Natural killer cell (primary cell): ENCODE measurements around the gene MROH7. TPM values are rescaled to one million over a fixed set of nuclear protein-coding genes. Genes with fewer than 3 reads are reported as not detected.
"Not testable (repeated sequence)": the region's sequence is repeated elsewhere in the genome, so short reads cannot be mapped to it uniquely, and the experiment has no call there.

ENCODE experiments used
- ATAC-seq, 3 donors: fragments of 150-1000 bp in 2 of 3; fragments of 200-7000 bp in 1 of 3; cut with Tn5 transposase; 1 replicate in 1 of 3; 2 replicates in 2 of 3; pipeline ENCODE4 v1.10.0; 2021; ENCODE audit warnings: mild to moderate bottlenecking in 2 of 3, moderate library complexity in 2 of 3
- DNase-seq, 2 donors: peaks; one replicate each; pipeline versions ENCODE4 v3.0.0 to v3.0.0-alpha.2; 2013 to 2021; ENCODE audit warnings: mixed read lengths in 1 of 2
- H3K27ac ChIP-seq: one replicate; pipeline ENCODE4 v1.5.1; 2013; ENCODE audit warnings: mild to moderate bottlenecking, low read length
- H3K27me3 ChIP-seq: one replicate; pipeline ENCODE4 v1.6.1; 2013; ENCODE audit warnings: low read length; ENCODE audit not compliant: control insufficient read depth, insufficient read depth
- H3K36me3 ChIP-seq: one replicate; pipeline ENCODE4 v1.6.1; 2013; ENCODE audit warnings: low read length; ENCODE audit not compliant: control insufficient read depth, insufficient read depth
- H3K4me1 ChIP-seq: one replicate; pipeline ENCODE4 v1.6.1; 2013; ENCODE audit warnings: low read length; ENCODE audit not compliant: control insufficient read depth, insufficient read depth
- H3K4me3 ChIP-seq: one replicate; pipeline ENCODE4 v1.5.1; 2013; ENCODE audit warnings: low read length
- H3K9me3 ChIP-seq: one replicate; pipeline ENCODE4 v1.6.1; 2013; ENCODE audit warnings: low read length; ENCODE audit not compliant: control insufficient read depth, insufficient read depth
- H3K27ac Mint-ChIP-seq, 2 donors: one replicate each; pipeline ENCODE4 v1.8.0; 2022; ENCODE audit warnings: mild to moderate bottlenecking in 2 of 2, mixed read lengths in 2 of 2, moderate library complexity in 1 of 2
- H3K27me3 Mint-ChIP-seq, 2 donors: one replicate each; pipeline ENCODE4 v1.8.0; 2022; ENCODE audit warnings: low read depth in 2 of 2, mixed read lengths in 2 of 2
- H3K36me3 Mint-ChIP-seq: one replicate; pipeline ENCODE4 v1.8.0; 2022; ENCODE audit warnings: mixed read lengths
- H3K4me1 Mint-ChIP-seq, 2 donors: one replicate each; pipeline ENCODE4 v1.8.0; 2022; ENCODE audit warnings: mixed read lengths in 2 of 2
- H3K4me3 Mint-ChIP-seq: one replicate; pipeline ENCODE4 v1.8.0; 2022; ENCODE audit warnings: mild to moderate bottlenecking, moderate library complexity, mixed read lengths
- H3K9me3 Mint-ChIP-seq, 2 donors: one replicate each; pipeline ENCODE4 v1.8.0; 2022; ENCODE audit warnings: mixed read lengths in 2 of 2
- WGBS: methylation state at CpG from one replicate; pipeline ENCODE4 v1.1.7; 2013; ENCODE audit warnings: missing lambda C conversion rate; ENCODE audit not compliant: insufficient coverage; 5-methylcytosine and 5-hydroxymethylcytosine counted together
- intact Hi-C: fragments of 100-400 bp; cut with micrococcal nuclease; formaldehyde crosslinking; loops from one replicate; pipeline ENCODE4 v1.14.2; 2022
- total RNA-seq, 4 donors: library from RNA; stranded (reverse); fragments of 120-200 nt in 1 of 4; gene quantifications; one replicate each; pipeline versions ENCODE4 v1.2.3 to v1.2.4, GENCODE V29; 2013 to 2022
- TF ChIP-seq, protein P1 (sequence below): fragments of 200-600 bp; IDR thresholded peaks from one replicate; pipeline ENCODE4 v1.8.0; 2022; ENCODE audit warnings: antibody characterized with exemption

Gene MROH7
- total RNA-seq, 3 donors from 2014 or later (not counting 1 experiment from before 2014, with no cell fraction given), result 0.16 to 0.88 (median 0.33) TPM

DNA sequence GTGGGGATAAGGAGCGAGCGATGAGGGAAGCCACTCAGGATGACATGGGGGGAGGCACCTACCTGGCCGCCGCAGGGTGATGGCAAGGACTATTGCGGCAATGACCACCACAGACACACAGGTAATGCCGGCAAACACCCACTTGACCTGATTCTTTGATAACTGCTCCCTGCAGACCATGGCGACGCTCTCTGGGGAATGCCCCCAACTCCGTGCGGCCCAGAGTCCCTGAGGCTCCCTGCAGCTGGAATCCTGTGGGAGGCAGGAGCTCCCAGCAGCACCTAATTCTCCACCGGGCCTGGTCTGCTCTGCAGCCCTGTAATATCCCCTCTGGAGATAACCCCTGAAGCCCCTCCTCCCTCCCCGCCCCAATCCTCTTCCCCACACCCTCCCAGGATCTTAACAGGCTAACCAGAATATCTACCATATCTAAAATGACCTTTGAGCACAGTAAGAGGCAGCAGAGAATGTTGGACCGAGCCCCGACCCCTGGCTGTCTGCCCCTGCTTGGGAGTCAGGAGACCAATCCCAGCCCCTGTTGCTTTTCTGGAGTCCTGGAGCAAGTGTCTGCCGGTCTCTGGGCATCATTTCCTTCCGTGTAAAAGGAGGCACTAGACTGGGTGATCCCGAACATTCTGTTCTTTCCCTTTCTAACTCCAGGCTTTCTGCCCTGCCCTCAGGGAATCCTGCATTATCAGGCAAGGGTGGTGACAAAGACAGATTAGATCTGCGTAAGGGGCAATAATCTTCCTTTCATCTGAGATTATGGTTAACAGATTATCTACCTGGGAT, 18.2 kb upstream of the MROH7 start, which contains the start of gene FAM151A:
FAM151A (minus strand) TSS at position 310 of the 792 bp plus-strand sequence; CDS start at position 180, 130 bp downstream.
- intact Hi-C loops, result no loop called here
- Histone ChIP-seq H3K36me3 (no peaks in the 10 kb centered on the region), H3K27ac (no peak within 1 kb of the TSS), H3K27me3 (no peaks in the 10 kb centered on the region), H3K4me3 (no peak within 1 kb of the TSS), H3K9me3 (no peaks in the 10 kb centered on the region), H3K4me1 (no peaks in the 10 kb centered on the region)
- TF ChIP-seq, protein P1, sequence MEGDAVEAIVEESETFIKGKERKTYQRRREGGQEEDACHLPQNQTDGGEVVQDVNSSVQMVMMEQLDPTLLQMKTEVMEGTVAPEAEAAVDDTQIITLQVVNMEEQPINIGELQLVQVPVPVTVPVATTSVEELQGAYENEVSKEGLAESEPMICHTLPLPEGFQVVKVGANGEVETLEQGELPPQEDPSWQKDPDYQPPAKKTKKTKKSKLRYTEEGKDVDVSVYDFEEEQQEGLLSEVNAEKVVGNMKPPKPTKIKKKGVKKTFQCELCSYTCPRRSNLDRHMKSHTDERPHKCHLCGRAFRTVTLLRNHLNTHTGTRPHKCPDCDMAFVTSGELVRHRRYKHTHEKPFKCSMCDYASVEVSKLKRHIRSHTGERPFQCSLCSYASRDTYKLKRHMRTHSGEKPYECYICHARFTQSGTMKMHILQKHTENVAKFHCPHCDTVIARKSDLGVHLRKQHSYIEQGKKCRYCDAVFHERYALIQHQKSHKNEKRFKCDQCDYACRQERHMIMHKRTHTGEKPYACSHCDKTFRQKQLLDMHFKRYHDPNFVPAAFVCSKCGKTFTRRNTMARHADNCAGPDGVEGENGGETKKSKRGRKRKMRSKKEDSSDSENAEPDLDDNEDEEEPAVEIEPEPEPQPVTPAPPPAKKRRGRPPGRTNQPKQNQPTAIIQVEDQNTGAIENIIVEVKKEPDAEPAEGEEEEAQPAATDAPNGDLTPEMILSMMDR, result no peak
- Mint-ChIP-seq H3K27ac (no peak within 1 kb of the TSS), H3K36me3 (no peaks in the 10 kb centered on the region), H3K9me3 (no peaks in the 10 kb centered on the region), H3K4me1 (no peaks in the 10 kb centered on the region), H3K27me3 (peaks cover 0 to 3% of the 10 kb centered on the region in 2 donors), H3K4me3 (no peak within 1 kb of the TSS)
- DNase-seq (no peak), ATAC-seq (no peak)
- 90% methylated on average over 18 of the region's 18 CpGs for WGBS

DNA sequence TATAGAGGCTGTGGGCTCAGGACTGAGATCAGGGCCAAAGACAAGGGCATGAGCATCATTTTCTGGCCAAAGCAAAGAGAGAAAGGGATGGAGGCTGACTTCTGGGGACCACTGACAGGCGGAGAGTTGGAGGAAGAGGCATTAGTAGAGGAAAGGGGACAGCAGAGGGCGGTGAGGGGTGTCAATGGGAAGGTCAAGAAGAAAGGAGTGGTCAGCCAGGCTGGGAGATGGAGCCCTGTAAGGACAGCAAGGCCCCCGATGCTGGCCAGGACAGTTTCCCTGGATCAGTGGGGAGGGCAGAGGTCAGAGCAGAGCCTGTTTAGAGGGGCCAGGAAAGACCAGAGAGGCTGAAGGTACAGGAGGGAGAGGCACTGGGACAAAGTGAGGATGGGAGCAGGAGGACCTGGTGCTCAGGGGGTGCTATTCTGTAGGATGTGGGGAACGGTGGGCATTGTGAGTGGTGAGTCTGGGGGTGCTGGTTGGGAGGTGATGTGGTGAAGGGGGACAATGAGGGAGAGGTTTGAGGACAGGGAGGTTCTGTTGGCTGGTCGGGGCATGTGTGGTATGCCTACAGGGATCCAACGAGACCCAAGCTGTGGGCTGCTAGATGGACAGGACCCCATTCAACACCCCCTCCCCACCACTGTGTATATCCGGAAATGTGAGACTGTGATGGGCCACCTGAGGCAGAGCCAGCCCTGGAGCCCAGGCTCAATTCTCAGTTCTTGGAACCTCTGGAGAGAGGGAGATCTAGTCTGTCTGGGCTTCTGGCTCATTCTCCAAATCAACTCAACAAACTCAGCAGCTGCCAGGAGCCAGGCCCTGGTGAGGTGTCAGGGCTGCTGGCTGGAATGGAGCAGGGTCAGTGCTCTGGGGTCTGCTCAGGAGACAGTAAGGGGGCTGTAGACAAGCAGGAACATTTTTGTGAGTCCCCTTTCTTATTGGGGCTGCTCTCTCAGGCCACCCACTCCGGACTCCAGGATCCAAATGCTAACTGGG, 16.8 kb upstream of the MROH7 start:
- Mint-ChIP-seq H3K4me1 (no peaks in the 10 kb centered on the region), H3K27me3 (peaks cover 0 to 3% of the 10 kb centered on the region in 2 donors), H3K36me3 (no peaks in the 10 kb centered on the region), H3K4me3 (no peak overlapping the region), H3K27ac (no peak overlapping the region), H3K9me3 (no peaks in the 10 kb centered on the region)
- H3K27ac ChIP-seq, result no peak overlapping the region
- ATAC-seq (no peak), DNase-seq (no peak)
- 87% methylated on average over 6 of the region's 8 CpGs for WGBS
- intact Hi-C loops, result no loop called here
- TF ChIP-seq, protein P1, result no peak
- no peaks in the 10 kb centered on the region for H3K4me1 ChIP-seq
- H3K36me3 ChIP-seq, result no peaks in the 10 kb centered on the region
- no peaks in the 10 kb centered on the region for H3K9me3 ChIP-seq
- no peak overlapping the region for H3K4me3 ChIP-seq
- H3K27me3 ChIP-seq, result no peaks in the 10 kb centered on the region

DNA sequence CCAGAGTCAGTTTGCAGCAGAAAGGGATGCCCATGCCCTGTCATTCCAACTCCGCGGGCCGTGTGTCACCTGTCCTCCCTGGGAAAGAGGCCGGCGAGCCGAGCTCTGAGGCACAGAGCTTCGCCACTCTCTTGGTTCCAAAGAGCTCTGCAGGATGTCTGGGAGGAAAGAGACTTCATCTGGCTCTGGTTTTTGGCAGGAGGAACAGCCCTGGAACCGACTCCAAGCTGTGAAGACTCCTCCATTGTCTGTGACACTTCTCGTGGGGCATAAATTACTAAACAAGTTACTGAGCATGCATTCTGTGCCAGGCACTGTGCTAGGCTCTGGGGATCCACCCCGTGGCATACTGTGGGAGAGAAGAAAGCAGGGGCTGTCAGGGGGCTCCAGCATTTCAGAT, 14.4 kb upstream of the MROH7 start:
- no peak overlapping the region for H3K4me3 Mint-ChIP-seq
- no peak overlapping the region for H3K4me3 ChIP-seq
- peaks cover 7 to 19% of the 10 kb centered on the region in 2 donors for H3K27me3 Mint-ChIP-seq
- intact Hi-C loops, result no loop called here
- TF ChIP-seq, protein P1, result no peak
- H3K9me3 Mint-ChIP-seq, result no peaks in the 10 kb centered on the region
- no peaks in the 10 kb centered on the region for H3K27me3 ChIP-seq
- H3K4me1 ChIP-seq, result no peaks in the 10 kb centered on the region
- H3K4me1 Mint-ChIP-seq, result no peaks in the 10 kb centered on the region
- WGBS, result 84% methylated on average over 10 of the region's 10 CpGs
- no peak for ATAC-seq
- H3K27ac Mint-ChIP-seq, result no peak overlapping the region
- H3K27ac ChIP-seq, result no peak overlapping the region
- H3K9me3 ChIP-seq, result no peaks in the 10 kb centered on the region
- no peaks in the 10 kb centered on the region for H3K36me3 ChIP-seq
- H3K36me3 Mint-ChIP-seq, result no peaks in the 10 kb centered on the region
- DNase-seq, result no peak

DNA sequence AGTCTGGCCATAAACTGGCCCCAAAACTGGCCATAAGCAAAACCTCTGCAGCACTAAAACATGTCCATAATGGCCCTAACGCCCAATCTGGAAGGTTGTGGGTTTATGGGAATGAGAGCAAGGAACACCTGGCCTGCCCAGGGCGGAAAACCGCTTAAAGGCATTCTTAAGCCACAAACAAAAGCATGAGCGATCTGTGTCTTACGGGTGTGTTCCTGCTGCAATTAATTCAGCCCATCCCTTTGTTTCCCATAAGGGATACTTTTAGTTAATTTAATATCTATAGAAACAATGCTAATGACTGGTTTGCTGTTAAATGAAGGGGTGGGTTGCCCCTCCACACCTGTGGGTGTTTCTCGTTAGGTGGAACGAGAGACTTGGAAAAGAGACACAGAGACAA, 5.8 kb upstream of the MROH7 start:
- H3K27ac Mint-ChIP-seq, H3K4me3 ChIP-seq, H3K9me3 ChIP-seq, H3K9me3 Mint-ChIP-seq, H3K36me3 Mint-ChIP-seq, H3K4me1 ChIP-seq, H3K27ac ChIP-seq, intact Hi-C loops, H3K4me1 Mint-ChIP-seq, H3K27me3 ChIP-seq, H3K4me3 Mint-ChIP-seq, DNase-seq, H3K36me3 ChIP-seq, ATAC-seq: not testable (repeated sequence)
- peaks cover 10 to 26% of the 10 kb centered on the region in 2 donors for H3K27me3 Mint-ChIP-seq
- 85% methylated on average over 7 of the region's 7 CpGs for WGBS

DNA sequence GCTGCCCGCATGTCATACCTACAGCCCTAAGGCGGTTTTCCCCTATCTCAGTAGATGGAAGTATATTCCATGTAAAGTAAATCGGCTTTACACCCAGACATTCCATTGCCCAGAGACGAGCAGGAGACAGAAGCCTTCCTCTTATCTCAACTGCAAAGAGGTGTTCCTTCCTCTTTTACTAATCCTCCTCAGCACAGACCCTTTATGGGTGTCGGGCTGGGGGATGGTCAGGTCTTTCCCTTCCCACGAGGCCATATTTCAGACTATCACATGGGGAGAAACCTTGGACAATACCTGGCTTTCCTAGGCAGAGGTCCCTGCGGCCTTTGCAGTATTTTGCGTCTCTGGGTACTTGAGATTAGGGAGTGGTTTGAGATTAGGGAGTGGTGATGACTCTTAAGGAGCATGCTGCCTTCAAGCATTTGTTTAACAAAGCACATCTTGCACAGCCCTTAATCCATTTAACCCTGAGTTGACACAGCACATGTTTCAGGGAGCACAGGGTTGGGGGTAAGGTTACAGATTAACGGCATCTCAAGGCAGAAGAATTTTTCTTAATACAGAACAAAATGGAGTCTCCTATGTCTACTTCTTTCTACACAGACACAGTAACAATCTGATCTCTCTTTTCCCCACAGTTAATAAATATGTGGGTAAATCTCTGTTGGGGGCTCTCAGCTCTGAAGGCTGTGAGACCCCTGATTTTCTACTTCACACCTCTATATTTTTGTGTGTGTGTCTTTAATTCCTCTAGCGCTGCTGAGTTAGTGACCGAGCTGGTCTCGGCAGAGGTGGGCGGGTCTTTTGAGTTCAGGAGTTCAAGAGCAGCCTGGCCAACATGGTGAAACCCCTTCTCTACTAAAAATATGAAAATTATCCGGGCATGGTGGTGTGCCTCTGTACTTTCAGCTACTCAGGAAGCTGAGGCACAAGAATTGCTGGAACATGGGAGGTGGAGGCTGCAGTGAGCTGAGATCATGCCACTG, 4.8 kb upstream of the MROH7 start:
- H3K4me3 ChIP-seq, H3K27ac Mint-ChIP-seq, DNase-seq, H3K36me3 ChIP-seq, H3K4me1 ChIP-seq, H3K4me3 Mint-ChIP-seq, intact Hi-C loops, H3K27ac ChIP-seq, ATAC-seq, H3K27me3 ChIP-seq, H3K36me3 Mint-ChIP-seq, H3K9me3 Mint-ChIP-seq, H3K4me1 Mint-ChIP-seq, H3K9me3 ChIP-seq: not testable (repeated sequence)
- WGBS, result 72% methylated on average over 5 of the region's 14 CpGs
- H3K27me3 Mint-ChIP-seq, result peaks cover 10 to 16% of the 10 kb centered on the region in 2 donors
